HG03064 (cell line): ENCODE measurements around the gene SOX8.

ENCODE experiments used
- ATAC-seq: cut with Tn5 transposase; IDR thresholded peaks from one replicate; pipeline ENCODE4 v1.9.1; 2021; ENCODE audit warnings: low read depth; ENCODE audit not compliant: unreplicated experiment

Gene SOX8

DNA sequence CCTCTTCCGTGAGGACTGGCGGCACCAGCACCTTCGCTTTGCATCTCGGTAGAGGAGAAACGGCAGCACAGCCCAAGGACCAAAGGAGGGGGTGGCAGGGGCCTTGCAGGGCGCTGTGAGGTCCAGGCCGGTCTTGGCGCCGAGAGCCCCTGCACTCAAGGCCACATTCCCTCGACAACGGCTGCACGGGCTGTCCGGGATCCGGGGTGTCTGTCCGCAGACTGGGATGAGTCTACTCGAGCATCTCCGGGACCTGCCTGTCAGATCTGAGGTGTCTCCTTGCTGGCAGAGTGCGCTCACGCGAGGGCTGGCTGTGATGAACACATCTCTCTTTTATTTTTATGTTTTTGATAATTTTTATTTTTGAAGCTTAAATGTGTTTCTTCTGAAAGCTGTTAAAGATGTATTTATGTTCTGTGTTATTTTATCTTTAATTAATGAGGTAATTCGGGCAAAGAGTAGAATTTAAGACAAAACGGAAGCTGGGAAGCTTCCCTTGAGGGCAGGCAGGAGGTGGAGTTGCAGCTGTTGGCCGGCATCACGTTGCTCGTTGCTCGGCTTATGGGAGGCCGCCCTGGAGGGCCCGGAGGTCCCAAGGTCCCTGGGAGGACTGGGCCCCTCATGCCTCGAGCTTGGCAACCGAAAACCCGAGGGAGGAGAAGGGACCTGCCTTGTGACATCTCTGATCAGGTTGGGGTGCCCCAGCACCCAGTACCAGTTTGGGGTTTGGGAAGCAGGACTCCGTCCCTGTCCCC, 4.3 kb downstream of the SOX8 start:
- ATAC-seq = no peak

DNA sequence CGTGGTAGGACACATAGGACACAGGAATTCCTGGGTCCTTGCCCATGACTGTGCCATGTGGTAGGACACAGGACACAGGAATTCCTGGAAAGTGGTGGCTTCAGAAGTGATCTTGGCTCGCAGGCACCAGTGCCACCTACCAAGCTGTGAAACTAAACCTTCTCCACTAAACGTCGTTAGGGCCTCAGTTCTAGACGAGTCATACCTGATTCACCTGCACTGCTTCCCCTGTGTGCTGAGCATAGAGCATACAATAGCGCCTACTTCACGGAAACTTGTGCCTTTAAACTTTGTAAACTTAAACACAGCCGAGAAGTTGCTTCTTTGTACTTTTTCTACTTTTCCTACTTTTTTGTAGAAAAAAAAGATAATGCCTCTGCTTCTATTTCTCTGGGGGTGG, 4.8 kb downstream of the SOX8 start:
- ATAC-seq = no peak

DNA sequence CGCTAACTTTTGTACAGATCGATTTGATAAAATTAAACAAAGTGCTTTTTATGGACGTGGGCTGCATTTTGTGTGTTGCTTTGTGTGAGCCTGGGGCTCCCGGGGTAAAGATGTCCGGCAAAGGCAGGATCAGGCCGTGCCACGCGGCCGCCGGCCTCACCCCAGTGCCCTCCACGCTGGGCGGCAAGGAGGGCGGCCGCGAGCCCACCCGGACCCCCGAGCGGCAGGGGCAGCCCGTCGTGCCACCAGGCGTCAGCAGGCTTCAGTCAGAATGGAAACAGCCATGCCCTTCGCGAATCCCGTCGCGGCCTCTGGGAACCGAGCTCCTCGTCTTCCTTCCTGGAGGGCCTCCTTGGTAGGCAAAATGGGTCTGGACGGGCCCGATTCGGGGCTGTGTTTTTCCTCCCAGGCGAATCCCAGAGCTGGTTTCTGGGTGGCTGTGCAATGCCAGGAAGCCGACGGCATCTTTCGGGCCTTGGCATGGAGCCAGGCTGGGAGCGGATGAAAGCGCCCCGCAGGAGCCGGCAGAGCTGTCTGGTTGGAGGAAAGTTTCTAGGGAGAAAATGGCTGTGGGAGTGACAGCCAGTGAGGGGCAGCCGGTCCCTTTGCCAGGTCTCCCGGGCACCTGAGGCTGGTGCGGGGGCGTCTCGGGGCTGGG, 5.5 kb downstream of the SOX8 start:
- no peak for ATAC-seq

GRCh38 chr16:987906-988305, 6.3 kb downstream of the SOX8 start:
- ATAC-seq = no peak

GRCh38 chr16:988471-989353, 7.1 kb downstream of the SOX8 start:
- no peak for ATAC-seq

DNA sequence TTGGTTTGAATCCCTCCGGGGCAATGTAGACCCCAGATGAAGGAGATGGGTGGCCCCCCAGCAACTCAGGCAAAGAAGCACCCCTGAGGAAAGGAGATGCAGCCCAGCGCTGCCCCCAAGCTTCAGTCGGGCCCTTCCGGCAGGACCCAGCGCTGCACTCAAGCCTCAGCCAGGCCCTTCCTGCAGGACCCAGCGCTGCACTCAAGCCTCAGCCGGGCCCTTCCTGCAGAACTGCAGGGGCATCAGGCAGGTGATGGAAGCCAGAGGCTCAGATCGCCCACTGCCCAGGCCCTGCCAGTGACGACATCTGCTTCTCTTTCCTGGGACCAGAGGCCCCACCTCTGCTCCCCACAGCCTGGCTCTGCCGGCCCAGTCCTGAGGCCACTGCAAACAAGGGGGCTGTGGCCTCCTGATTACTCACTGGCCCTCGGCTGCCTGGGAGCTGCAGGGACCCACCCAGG, 7.8 kb downstream of the SOX8 start:
- ATAC-seq = no peak

DNA sequence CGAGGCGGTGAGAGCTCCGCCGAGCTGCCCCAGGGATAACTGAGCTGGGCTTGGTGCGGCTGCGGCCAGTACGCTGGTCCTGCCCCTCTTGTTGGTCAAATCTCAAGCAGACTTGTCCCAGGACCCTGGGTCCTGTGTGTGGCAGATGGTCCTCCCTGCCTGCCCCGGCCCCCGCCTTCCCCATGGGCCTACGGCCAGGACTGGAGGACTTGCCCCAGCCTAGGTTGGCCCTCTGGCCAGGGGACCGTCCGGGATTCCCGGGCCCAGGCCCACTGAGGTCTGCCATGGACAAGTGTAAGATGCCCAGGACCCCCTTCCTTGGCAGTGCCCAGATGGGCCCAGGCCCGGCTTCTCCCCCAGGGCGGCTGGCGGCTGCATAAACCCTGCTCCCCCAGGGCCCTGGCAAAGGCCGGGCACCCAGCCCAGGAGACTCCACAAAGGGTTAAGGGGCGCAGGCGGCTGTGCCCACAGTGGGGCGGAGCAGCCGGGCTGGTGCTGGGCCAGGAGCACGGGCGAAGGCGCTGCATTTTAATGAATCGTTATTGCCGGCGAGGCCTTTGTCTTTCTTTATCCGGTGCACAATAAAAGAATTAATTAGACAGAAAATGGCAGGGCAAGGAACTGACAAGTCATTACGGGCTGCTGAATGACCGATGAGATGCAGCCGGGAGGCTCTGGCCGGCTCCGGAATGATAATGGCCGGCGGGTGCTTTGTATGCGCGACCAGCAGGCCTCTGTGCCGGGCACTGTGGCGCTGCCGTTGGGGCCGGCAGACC, 9.1 kb downstream of the SOX8 start:
- no peak for ATAC-seq

DNA sequence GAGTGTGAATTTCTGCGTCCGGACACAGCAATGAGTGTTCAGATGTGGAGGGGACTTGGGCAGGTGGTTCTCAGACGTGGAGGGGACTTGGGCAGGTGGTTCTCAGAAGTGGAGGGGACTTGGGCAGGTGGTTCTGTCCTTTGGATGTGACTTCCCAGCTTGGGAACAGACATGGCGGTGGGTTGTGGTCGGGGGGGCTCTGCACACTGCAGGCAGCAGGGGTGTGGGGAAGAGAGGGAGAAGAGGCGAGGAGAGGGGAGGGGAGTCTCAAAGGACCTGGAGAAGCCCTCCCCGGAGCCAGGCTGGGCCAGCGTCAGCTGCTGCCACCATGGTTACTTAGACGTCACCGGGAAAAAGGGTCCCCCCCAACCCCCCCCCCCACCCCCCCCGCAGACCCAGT, 9.8 kb downstream of the SOX8 start:
- no peak for ATAC-seq

DNA sequence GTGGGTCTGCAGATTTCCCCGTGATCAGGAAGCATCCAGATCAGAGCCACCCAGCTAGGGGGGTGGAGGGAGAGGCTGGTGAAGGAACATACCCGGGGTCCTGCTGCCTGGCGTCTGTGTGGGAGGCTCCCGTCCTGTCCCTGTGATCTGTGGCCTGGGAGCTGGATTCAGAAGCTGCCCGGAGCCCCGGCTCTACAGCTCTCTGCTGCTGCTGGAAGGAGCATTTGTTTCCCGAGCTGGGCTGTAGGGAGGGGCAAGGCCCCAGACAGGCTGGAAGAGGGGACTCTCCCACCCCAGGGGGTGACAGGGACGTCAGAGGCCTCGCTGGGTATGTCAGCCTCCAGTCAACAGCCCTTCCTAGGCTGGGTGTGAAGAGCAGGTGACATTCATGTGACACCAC, 10.2 kb downstream of the SOX8 start:
- no peak for ATAC-seq

- ATAC-seq = no peak
Measured at GRCh38 chr16:993731-994130, 12.2 kb downstream of the SOX8 start.

GRCh38 chr16:995087-995486, 13.5 kb downstream of the SOX8 start:
- ATAC-seq = no peak

GRCh38 chr16:995783-996182, 14.2 kb downstream of the SOX8 start:
- ATAC-seq = no peak

DNA sequence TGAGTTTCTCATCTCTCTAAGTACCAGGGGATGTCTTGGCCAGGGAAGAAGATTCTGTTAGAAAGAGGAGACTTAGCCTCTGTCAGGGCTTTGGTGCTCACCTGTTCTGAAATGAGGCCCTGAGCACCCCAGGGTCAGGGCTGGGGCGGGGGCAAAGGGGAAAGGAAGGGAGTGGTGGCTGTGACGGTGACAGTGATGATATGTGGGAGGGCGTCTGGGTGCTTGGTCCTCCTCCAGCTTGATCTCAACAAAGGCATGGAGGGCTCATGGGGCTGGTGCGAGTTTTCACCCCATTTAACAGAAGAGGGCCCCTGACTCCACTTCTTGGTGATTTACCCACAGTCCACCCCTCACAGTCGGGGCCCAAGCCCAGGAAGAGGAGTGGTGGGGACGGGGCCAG, 15.1 kb downstream of the SOX8 start:
- ATAC-seq = no peak

GRCh38 chr16:997440-998051, 16.0 kb downstream of the SOX8 start:
- ATAC-seq = no peak

GRCh38 chr16:998211-998610, 16.6 kb downstream of the SOX8 start:
- ATAC-seq = no peak

GRCh38 chr16:998615-999014, 17.0 kb downstream of the SOX8 start:
- no peak for ATAC-seq

DNA sequence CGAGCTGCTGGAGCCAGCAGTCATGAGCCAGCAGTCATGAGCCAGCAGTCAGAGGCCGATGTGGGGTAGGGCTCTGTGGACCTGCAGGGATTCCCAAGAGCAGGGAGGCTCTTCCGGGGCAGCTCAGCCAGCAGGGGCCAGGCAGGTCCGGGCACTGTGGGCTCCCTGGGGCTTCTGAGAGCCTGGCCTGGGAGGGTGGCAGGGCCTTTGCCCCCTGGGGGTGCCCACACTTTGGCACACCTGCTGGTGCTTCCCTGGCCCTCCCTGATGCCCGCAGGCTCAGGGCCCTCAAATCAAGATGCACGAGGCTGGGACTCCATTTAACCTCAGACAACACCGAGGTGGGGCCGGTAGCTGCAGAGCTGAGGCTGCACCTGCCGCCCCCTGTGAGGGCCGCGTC, 18.1 kb downstream of the SOX8 start:
- ATAC-seq = no peak

- ATAC-seq = no peak
Measured at GRCh38 chr16:1000608-1001007, 19.0 kb downstream of the SOX8 start.

DNA sequence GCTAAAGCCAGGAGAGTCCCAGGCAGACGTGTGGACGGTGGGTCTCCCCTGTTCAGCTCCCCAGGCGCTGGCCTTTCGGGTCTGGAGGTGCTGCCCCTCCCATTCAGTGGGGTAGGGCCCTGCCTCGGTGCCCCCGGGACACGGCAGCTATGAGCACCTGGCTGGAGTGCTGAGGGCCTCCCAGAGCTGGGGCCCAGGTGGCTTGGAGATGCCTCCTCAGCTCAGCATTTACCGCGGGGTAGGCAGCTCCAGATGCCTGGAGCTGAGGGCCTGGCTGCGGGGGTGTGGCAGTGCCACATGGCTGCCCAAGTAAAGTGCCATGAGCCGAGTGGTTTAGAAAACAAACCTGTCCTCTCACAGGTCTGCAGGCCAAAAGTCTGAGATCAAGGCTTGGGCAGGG, 19.5 kb downstream of the SOX8 start:
- no peak for ATAC-seq
